IMR-90 (cell line): Measurements from ENCODE around the gene PDGFA. TPM values are rescaled to one million over a fixed set of nuclear protein-coding genes. Genes with fewer than 3 reads are reported as not detected.

Source experiments
- ATAC-seq: fragments of 200-7000 bp; cut with Tn5 transposase; 2 replicates; pipeline ENCODE4 v1.9.1; 2020; ENCODE audit warnings: low read depth, mild to moderate bottlenecking, moderate library complexity
- BruUV-seq: library from RNA; stranded (reverse); fragments of 400-500 nt; replicated peaks from 2 replicates; lab custom pipeline; 2021; lab: Mats Ljungman, UMichigan
- CTCF ChIA-PET: fragments of 300-600 bp; formaldehyde crosslinking; extraction: SDS; loops from one replicate; lab custom pipeline; 2021; ENCODE audit warnings: antibody characterized with exemption; lab: Yijun Ruan, JAX
- POLR2A ChIA-PET: fragments of 300-600 bp; sonication (Branson Sonifier 250); formaldehyde crosslinking; loops from one replicate; lab custom pipeline; 2022; ENCODE audit warnings: antibody characterized with exemption; ENCODE audit not compliant: unreplicated experiment; lab: Charles Lee
- DNase-seq: peaks from one replicate; pipeline ENCODE4 v3.0.0; 2013
- H2AFZ ChIP-seq: replicated peaks from 2 replicates; pipeline ENCODE3; 2013; ENCODE audit warnings: low read length, mild to moderate bottlenecking; ENCODE audit not compliant: poor library complexity
- H2AK5ac ChIP-seq: 2 replicates; pipeline ENCODE4 v1.6.1; 2013; ENCODE audit warnings: low read depth, low read length, inconsistent platforms
- H2AK9ac ChIP-seq: replicated peaks from 2 replicates; pipeline ENCODE3; 2013; ENCODE audit warnings: mild to moderate bottlenecking, low read depth, low read length, moderate library complexity; ENCODE audit not compliant: poor library complexity
- H2BK120ac ChIP-seq: 2 replicates; pipeline ENCODE4 v1.6.1; 2013; ENCODE audit warnings: low read depth, low read length, inconsistent platforms
- H2BK15ac ChIP-seq: 3 replicates; pipeline ENCODE4 v1.6.1; 2013; ENCODE audit warnings: low read depth, low read length, inconsistent platforms
- H2BK20ac ChIP-seq: 2 replicates; pipeline ENCODE4 v1.6.1; 2013; ENCODE audit warnings: low read depth, mild to moderate bottlenecking, inconsistent platforms, low read length, moderate library complexity
- H2BK5ac ChIP-seq: 2 replicates; pipeline ENCODE4 v1.6.1; 2013; ENCODE audit warnings: mild to moderate bottlenecking, low read depth, low read length, inconsistent platforms; ENCODE audit not compliant: poor library complexity, severe bottlenecking
- H3K14ac ChIP-seq: replicated peaks from 2 replicates; pipeline ENCODE4 v1.6.1; 2013; ENCODE audit warnings: low read depth, low read length, inconsistent platforms
- H3K18ac ChIP-seq: 2 replicates; pipeline ENCODE4 v1.6.1; 2013; ENCODE audit warnings: low read depth, low read length, control low read depth
- H3K23ac ChIP-seq: 2 replicates; pipeline ENCODE4 v1.6.1; 2013; ENCODE audit warnings: low read depth, low read length, inconsistent platforms
- H3K27ac ChIP-seq: 2 replicates; pipeline ENCODE4 v1.5.1; 2013; ENCODE audit warnings: mild to moderate bottlenecking, control low read depth, low read length; ENCODE audit not compliant: insufficient read depth
- H3K27me3 ChIP-seq: 2 replicates; pipeline ENCODE4 v1.6.1; 2013; ENCODE audit warnings: low read length; ENCODE audit not compliant: control insufficient read depth, insufficient read depth
- H3K36me3 ChIP-seq: 2 replicates; pipeline ENCODE4 v1.6.1; 2013; ENCODE audit warnings: low read length, mixed read lengths; ENCODE audit not compliant: control insufficient read depth, insufficient read depth
- H3K4ac ChIP-seq: 2 replicates; pipeline ENCODE4 v1.6.1; 2013; ENCODE audit warnings: low read depth, low read length, inconsistent platforms
- H3K4me1 ChIP-seq: 2 replicates; pipeline ENCODE4 v1.6.1; 2013; ENCODE audit warnings: low read length, mixed read lengths; ENCODE audit not compliant: control insufficient read depth, insufficient read depth
- H3K4me2 ChIP-seq: 2 replicates; pipeline ENCODE4 v1.6.1; 2013; ENCODE audit warnings: low read depth, mild to moderate bottlenecking, control low read depth, low read length, moderate library complexity
- H3K4me3 ChIP-seq: 2 replicates; pipeline ENCODE4 v1.5.1; 2013; ENCODE audit warnings: low read depth, mild to moderate bottlenecking, control low read depth, low read length, moderate library complexity; ENCODE audit not compliant: insufficient read depth
- H3K56ac ChIP-seq: 2 replicates; pipeline ENCODE4 v1.6.1; 2013; ENCODE audit warnings: low read length, inconsistent platforms; ENCODE audit not compliant: insufficient read depth; ENCODE audit errors: extremely low read depth
- H3K79me1 ChIP-seq, 2 experiments: 2 replicates each; pipeline ENCODE4 v1.6.1; 2013; ENCODE audit warnings: low read length in 2 of 2, inconsistent platforms in 1 of 2, low read depth in 1 of 2
- H3K9ac ChIP-seq: 2 replicates; pipeline ENCODE4 v1.6.1; 2013; ENCODE audit warnings: low read depth, low read length, control low read depth
- H3K9me1 ChIP-seq: 2 replicates; pipeline ENCODE4 v1.6.1; 2013; ENCODE audit warnings: low read length, inconsistent platforms; ENCODE audit not compliant: insufficient read depth
- H3K9me3 ChIP-seq: 2 replicates; pipeline ENCODE4 v1.6.1; 2013; ENCODE audit warnings: low read length; ENCODE audit not compliant: control insufficient read depth, insufficient read depth
- H4K20me1 ChIP-seq: 2 replicates; pipeline ENCODE4 v1.6.1; 2013; ENCODE audit warnings: low read length, inconsistent platforms; ENCODE audit not compliant: insufficient read depth
- H4K5ac ChIP-seq: 2 replicates; pipeline ENCODE4 v1.6.1; 2013; ENCODE audit warnings: mild to moderate bottlenecking, low read depth, low read length, control low read depth
- H4K8ac ChIP-seq, 2 experiments: 2 replicates each; pipeline ENCODE4 v1.6.1; 2013; ENCODE audit warnings: low read depth in 2 of 2, low read length in 2 of 2, control low read depth in 1 of 2, inconsistent platforms in 1 of 2
- H4K91ac ChIP-seq: 2 replicates; pipeline ENCODE4 v1.6.1; 2013; ENCODE audit warnings: low read depth, low read length, inconsistent platforms; ENCODE audit not compliant: insufficient read depth
- CEBPB ChIP-seq: IDR thresholded peaks from 2 replicates; pipeline ENCODE4 v1.6.1; 2012; ENCODE audit warnings: low read depth, low read length, improper control_type of control experiment
- WGBS, 2 experiments: methylation state at CpG; one replicate each; pipeline versions ENCODE4 v1.1.5 to v1.1.7; 2013; ENCODE audit warnings: missing lambda C conversion rate in 2 of 2; ENCODE audit not compliant: insufficient read length in 1 of 2; ENCODE audit errors: extremely low coverage in 2 of 2; 5-methylcytosine and 5-hydroxymethylcytosine counted together
- dilution Hi-C: fragments of 300-500 bp; cut with HindIII; formaldehyde crosslinking; loops from one replicate; pipeline ENCODE4 v1.14.3; 2018; ENCODE audit warnings: low sequenced_read_pairs; ENCODE audit not compliant: unreplicated experiment
- in situ Hi-C: fragments of 300-500 bp; cut with MboI; formaldehyde crosslinking; loops from 3 replicates; pipeline ENCODE4 v1.14.3; 2019; ENCODE audit warnings: low sequenced_read_pairs, inconsistent platforms, mixed read lengths
- intact Hi-C: fragments of 100-400 bp; cut with micrococcal nuclease; formaldehyde crosslinking; loops from 2 replicates; pipeline ENCODE4 v1.10.0; 2022
- polyA plus RNA-seq, 3 experiments: library from polyadenylated mRNA; depleted of rRNA; stranded (reverse); fragments of >200 nt; gene quantifications; 2 replicates each; pipeline ENCODE4 v1.2.3, GENCODE V29; 2012; ENCODE audit warnings: low replicate concordance in 1 of 3
- total RNA-seq: library from RNA; depleted of rRNA; stranded (reverse); fragments of >200 nt; gene quantifications from 2 replicates; pipeline ENCODE4 v1.2.3, GENCODE V29; 2012

Gene PDGFA
- total and polyA plus RNA-seq, 2 of the 4 experiments (the other 2 are of a cell fraction), result 3.3 to 3.8 TPM

DNA sequence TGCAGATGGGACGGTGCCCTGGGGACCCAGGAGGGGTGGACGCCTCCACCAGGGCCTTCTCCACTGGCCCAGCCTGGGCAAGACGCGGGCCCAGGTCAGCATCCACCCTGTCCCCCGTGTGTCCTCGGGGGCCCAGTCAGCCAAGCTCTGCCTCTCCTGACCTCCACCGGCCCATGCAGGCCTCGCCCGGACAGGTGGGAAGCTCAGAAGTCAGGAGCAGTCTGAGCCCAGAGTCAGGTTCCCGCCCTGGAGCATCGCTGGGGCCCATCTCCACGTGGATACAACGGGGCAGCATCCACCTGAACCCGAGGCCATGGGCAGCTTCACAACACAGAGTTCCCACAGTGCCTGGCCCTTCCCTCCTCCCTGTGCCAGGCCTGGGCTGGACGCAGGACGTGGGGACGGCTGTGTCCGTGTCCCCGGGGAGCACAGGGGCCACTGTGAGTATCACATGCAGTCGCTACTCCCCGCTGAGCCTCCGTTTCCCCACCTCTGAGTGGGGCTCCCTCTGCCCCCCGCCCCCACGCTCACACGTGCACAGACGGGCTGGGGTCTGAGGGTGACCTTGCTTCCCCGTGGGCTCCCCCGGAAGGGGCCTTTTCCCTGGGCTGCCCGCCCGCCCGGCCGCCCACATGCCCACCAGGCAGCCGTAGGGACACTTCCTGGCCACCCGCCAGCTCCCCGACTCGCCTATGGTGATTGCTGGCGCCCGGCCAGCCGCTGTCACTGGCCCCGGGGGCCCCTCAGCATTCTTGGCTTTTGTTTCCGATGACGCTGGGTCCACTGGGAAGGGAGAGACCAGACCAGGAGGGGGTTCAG, 64.3 kb downstream of the PDGFA start:
- no peaks in the 10 kb centered on the region for H3K79me1 ChIP-seq
- BruUV-seq, result no TSS peak
- H2AK5ac ChIP-seq, result peak overlapping the region; percentile 8; the same call in 1 of the 2 replicates
- H3K36me3 ChIP-seq, result no peaks in the 10 kb centered on the region
- H3K4ac ChIP-seq, result no peak overlapping the region; the same call in 1 of the 2 replicates
- no peak overlapping the region for H3K4me2 ChIP-seq
- no peak overlapping the region for H4K5ac ChIP-seq
- no peak overlapping the region for H2AK9ac ChIP-seq
- H2BK5ac ChIP-seq, result no peak overlapping the region
- no peak overlapping the region for H3K56ac ChIP-seq
- POLR2A ChIA-PET, result no interaction called here
- no peak overlapping the region for H3K23ac ChIP-seq
- intact Hi-C loops, result no loop called here
- H3K4me3 ChIP-seq, result no peak overlapping the region
- ATAC-seq (no peak), DNase-seq (no peak)
- H3K14ac ChIP-seq, result no peak overlapping the region
- no peak overlapping the region for H2BK120ac ChIP-seq
- no peak overlapping the region for H4K91ac ChIP-seq
- in situ Hi-C loops, result no loop called here
- peaks cover 10% of the 10 kb centered on the region for H3K4me1 ChIP-seq
- H2BK15ac ChIP-seq, result no peak overlapping the region
- H3K9me1 ChIP-seq, result no peaks in the 10 kb centered on the region
- peak overlapping the region; percentile 75 for H2AFZ ChIP-seq
- peaks cover 22% of the 10 kb centered on the region for H3K27me3 ChIP-seq
- no peak overlapping the region for H4K8ac ChIP-seq
- CTCF ChIA-PET, result no interaction called here
- no peak for TF ChIP-seq CEBPB
- dilution Hi-C loops, result no loop called here
- 22% methylated on average over 25 of the region's 42 CpGs; no CpG with 5 or more reads in 1 of the 2 experiments for WGBS, 2 experiments
- no peaks in the 10 kb centered on the region; the same call in 1 of the 2 replicates for H3K9me3 ChIP-seq
- no peak overlapping the region for H2BK20ac ChIP-seq
- no peak overlapping the region for H3K27ac ChIP-seq
- H4K20me1 ChIP-seq, result peaks cover 6% of the 10 kb centered on the region; the same call in 1 of the 2 replicates
- no peak overlapping the region for H3K18ac ChIP-seq
- H3K9ac ChIP-seq, result no peak overlapping the region
